Uterus (tissue), 4 donors: ENCODE measurements around the gene COLEC11. TPM values are rescaled to one million over a fixed set of nuclear protein-coding genes. Genes with fewer than 3 reads are reported as not detected.
"Not testable (repeated sequence)": the region's sequence is repeated elsewhere in the genome, so short reads cannot be mapped to it uniquely, and the experiment has no call there.

Experiments used
- DNase-seq, 2 donors: peaks; one replicate each; pipeline ENCODE4 v3.0.0-alpha.2; 2019 to 2020
- H3K27ac ChIP-seq, 2 donors: fragments of 200-600 bp; sonication (generic); 1 replicate in 1 of 2; 2 replicates in 1 of 2; pipeline ENCODE4 v1.5.1; 2016 to 2018
- H3K27me3 ChIP-seq, 2 donors: fragments of 200-600 bp; sonication (generic); one replicate each; pipeline ENCODE4 v1.5.1; 2018 to 2019; ENCODE audit warnings: control low read depth in 1 of 2
- H3K36me3 ChIP-seq, 2 donors: fragments of 200-600 bp; sonication (generic); one replicate each; pipeline ENCODE4 v1.5.1; 2019; ENCODE audit warnings: control low read depth in 1 of 2
- H3K4me1 ChIP-seq, 2 donors: fragments of 200-600 bp; sonication (generic); one replicate each; pipeline ENCODE4 v1.5.1; 2018 to 2019; ENCODE audit warnings: control low read depth in 1 of 2
- H3K4me3 ChIP-seq, 2 donors: fragments of 200-600 bp; sonication (generic); 1 replicate in 1 of 2; 2 replicates in 1 of 2; pipeline ENCODE4 v1.5.1; 2018 to 2019; ENCODE audit warnings: mild to moderate bottlenecking in 1 of 2
- H3K9me3 ChIP-seq, 2 donors: fragments of 200-600 bp; sonication (generic); one replicate each; pipeline ENCODE4 v1.5.1; 2019; ENCODE audit warnings: control low read depth in 1 of 2
- POLR2A ChIP-seq, 2 donors: fragments of 450-650 bp; IDR thresholded peaks; one replicate each; pipeline ENCODE4 v1.6.1; 2016; ENCODE audit warnings: antibody characterized with exemption in 2 of 2, mild to moderate bottlenecking in 1 of 2, moderate library complexity in 1 of 2
- intact Hi-C: fragments of 100-400 bp; cut with DNase I; formaldehyde crosslinking; loops from one replicate; pipeline ENCODE4 v1.15.1; 2023; ENCODE audit warnings: low total_unique reads
- total RNA-seq, 4 donors: library from RNA; depleted of rRNA in 3 of 4; stranded (reverse); fragments of >200 nt in 3 of 4; gene quantifications; one replicate each; pipeline versions ENCODE4 v1.1.0 to v1.2.4, GENCODE V29; 2014 to 2023
- TF ChIP-seq, protein P1 (sequence below), 4 experiments: fragments of 200-600 bp in 2 of 4; fragments of 450-650 bp in 2 of 4; sonication (generic) in 2 of 4; IDR thresholded peaks; one replicate each; pipeline ENCODE4 v1.5.1; 2016 to 2019; ENCODE audit warnings: antibody characterized with exemption in 4 of 4, mild to moderate bottlenecking in 2 of 4, moderate library complexity in 1 of 4
- donor health status: DM: yes; HTN: yes; CAD: no.

COLEC11 gene
- total RNA-seq, 4 donors from 2014 or later: 0.37 to 0.55 TPM; not detected in 2

DNA sequence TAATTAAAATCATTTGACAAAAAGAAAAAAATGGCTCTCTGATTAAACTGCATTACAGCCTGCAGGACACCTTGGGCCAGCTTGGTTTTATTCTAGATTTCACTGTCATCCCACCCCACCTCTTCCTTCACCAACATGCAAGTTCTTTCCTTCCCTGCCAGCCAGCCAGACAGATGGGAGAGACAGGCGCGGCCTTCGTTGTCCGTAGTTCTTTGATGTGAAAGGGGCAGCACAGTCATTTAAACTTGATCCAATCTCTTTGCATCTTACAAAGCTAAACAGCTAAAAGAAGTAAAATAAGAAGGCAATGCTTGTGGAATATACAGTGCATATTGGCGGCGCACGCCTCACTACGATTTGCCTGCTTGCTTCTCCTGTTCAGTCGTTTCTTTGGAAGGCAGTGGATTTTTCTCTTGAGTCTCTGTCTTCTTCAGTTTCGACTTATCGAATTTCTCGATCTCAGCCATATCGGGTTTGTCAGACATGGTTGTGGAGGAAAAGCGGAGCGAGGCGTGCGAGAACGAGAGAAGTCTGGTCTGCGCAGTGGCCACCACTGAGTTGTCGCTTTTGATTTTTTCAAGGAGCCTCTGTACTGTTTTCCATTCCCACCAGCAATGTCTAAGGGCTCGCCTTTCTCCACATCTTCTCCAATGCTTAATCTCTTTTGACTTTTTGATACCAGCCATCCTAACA, 22.4 kb downstream of the COLEC11 start:
- Histone ChIP-seq H3K27me3 (no peaks in the 10 kb centered on the region), H3K27ac (no peak overlapping the region), H3K9me3 (no peaks in the 10 kb centered on the region), H3K4me1 (no peaks in the 10 kb centered on the region), H3K4me3 (no peak overlapping the region), H3K36me3 (no peaks in the 10 kb centered on the region)
- TF ChIP-seq, protein P1, sequence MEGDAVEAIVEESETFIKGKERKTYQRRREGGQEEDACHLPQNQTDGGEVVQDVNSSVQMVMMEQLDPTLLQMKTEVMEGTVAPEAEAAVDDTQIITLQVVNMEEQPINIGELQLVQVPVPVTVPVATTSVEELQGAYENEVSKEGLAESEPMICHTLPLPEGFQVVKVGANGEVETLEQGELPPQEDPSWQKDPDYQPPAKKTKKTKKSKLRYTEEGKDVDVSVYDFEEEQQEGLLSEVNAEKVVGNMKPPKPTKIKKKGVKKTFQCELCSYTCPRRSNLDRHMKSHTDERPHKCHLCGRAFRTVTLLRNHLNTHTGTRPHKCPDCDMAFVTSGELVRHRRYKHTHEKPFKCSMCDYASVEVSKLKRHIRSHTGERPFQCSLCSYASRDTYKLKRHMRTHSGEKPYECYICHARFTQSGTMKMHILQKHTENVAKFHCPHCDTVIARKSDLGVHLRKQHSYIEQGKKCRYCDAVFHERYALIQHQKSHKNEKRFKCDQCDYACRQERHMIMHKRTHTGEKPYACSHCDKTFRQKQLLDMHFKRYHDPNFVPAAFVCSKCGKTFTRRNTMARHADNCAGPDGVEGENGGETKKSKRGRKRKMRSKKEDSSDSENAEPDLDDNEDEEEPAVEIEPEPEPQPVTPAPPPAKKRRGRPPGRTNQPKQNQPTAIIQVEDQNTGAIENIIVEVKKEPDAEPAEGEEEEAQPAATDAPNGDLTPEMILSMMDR (IDR thresholded peaks at IDR 0.05): no peak
- no peak for TF ChIP-seq POLR2A (IDR thresholded peaks at IDR 0.05)
- DNase-seq: no peak
- intact Hi-C loops: no loop called here

DNA sequence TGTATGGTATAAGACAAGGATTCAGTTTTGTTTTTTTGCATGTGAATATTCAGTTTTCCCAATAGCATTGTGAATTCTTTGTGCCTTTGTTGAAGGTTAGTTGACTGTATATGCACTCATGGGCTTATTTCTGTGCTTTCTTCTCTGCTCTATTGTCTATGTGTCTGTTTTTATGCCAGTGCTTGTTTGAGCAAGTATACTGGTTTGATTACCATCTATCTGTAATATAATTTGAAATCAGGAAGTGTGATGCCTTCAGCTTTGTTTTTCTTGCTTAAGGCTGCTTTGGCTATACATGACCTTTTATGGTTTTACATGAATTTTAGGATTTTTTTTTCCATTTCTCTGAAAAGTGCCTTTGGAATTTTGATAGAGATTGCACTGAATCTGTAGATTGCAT, 23.5 kb downstream of the COLEC11 start:
- intact Hi-C loops: no loop called here
- no peak for DNase-seq
- Histone ChIP-seq H3K27ac (no peak overlapping the region), H3K27me3 (no peaks in the 10 kb centered on the region), H3K4me3 (no peak overlapping the region), H3K4me1 (no peaks in the 10 kb centered on the region), H3K36me3 (no peaks in the 10 kb centered on the region), H3K9me3 (no peaks in the 10 kb centered on the region)
- TF ChIP-seq POLR2A (IDR thresholded peaks at IDR 0.05): no peak
- TF ChIP-seq, protein P1 (IDR thresholded peaks at IDR 0.05): no peak

DNA sequence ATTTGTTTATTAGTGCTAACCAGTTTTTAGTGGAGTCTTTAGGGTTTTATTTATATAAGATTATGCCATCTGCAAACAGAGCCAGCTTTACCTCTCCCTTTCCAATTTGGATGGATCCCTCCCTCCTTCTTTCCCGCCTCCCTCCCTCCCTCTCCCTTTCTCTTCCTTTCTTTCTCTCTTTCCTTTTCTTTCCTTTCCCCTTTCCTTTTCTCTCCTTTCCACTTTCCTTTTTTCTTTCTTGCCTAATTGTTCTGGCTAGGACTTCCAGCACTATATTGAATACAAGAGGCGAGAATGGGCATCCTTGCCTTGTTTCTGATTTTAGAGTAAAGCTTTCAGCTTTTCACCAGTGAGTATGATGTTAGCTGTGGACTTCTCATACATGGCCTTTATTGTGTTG, 24.1 kb downstream of the COLEC11 start:
- H3K4me1 ChIP-seq: no peaks in the 10 kb centered on the region
- no peaks in the 10 kb centered on the region for H3K36me3 ChIP-seq
- H3K27ac ChIP-seq: no peak overlapping the region
- peaks cover 0 to 2% of the 10 kb centered on the region in 2 donors for H3K9me3 ChIP-seq
- intact Hi-C loops: no loop called here
- H3K4me3 ChIP-seq: no peak overlapping the region
- H3K27me3 ChIP-seq: no peaks in the 10 kb centered on the region
- no peak for DNase-seq
- TF ChIP-seq, protein P1 (IDR thresholded peaks at IDR 0.05): no peak
- no peak for TF ChIP-seq POLR2A (IDR thresholded peaks at IDR 0.05)

DNA sequence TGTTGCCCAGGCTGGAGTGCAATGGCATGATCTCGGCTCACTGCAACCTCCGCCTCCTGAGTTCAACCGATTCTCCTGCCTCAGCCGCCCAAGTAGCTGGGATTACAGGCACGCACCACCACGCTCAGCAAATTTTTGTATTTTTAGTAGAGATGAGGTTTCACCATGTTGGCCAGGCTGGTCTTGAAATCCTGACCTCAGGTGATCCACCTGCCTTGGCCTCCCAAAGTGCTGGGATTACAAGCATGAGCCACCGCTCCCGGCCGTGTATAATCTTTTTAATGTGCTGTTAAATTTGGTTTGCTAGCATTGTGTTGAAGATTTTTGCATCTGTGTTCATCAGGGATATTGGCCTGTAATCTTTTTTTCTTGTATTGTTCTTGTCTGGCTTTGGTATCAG, 24.7 kb downstream of the COLEC11 start:
- H3K4me1 ChIP-seq, H3K4me3 ChIP-seq, H3K9me3 ChIP-seq, H3K27me3 ChIP-seq, H3K27ac ChIP-seq, intact Hi-C loops, DNase-seq, H3K36me3 ChIP-seq: not testable (repeated sequence)

DNA sequence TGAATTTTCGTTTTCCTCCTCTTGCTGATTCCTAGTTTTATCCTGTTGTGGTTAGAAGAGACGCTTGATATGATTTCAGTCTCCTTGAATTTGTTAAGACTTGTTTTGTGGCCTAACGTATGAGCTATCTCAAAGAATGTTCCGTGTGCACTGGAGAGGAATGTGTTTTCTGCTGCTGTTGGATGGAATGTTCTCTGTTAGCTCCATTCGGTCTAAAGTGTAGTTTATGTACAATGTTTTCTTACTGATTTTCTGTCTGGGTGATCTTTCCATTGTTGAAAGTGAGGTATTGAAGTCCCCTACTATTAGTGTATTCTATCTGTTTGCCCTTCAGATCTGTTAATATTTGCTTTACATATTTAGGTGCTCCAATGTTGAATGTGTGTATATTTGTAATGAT, 25.9 kb downstream of the COLEC11 start:
- Histone ChIP-seq H3K27ac (no peak overlapping the region), H3K36me3 (no peaks in the 10 kb centered on the region), H3K27me3 (no peaks in the 10 kb centered on the region), H3K9me3 (peaks cover 0 to 2% of the 10 kb centered on the region in 2 donors), H3K4me1 (no peaks in the 10 kb centered on the region), H3K4me3 (no peak overlapping the region)
- intact Hi-C loops: no loop called here
- no peak for TF ChIP-seq POLR2A (IDR thresholded peaks at IDR 0.05)
- TF ChIP-seq, protein P1 (IDR thresholded peaks at IDR 0.05): no peak
- no peak for DNase-seq

DNA sequence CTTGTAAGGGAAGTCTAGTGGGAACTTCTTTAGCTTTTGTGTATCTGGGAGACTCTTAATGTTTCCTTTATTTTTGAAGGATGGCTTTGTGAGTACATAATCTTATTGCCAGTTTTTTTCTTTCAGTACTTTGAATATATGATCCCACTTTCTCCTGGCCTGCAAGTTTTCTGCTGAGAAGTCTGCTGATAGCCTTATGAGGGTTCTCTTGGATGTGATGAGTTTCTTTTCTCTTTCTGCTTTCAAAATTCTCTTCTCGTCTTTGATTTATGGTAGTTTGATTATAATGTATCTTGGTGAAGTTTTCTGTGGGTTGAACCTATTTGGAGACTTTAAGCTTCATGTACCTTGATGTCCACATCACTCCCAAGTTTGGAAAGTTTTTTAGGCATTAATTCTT, 28.1 kb downstream of the COLEC11 start:
- TF ChIP-seq POLR2A (IDR thresholded peaks at IDR 0.05): no peak
- TF ChIP-seq, protein P1 (IDR thresholded peaks at IDR 0.05): no peak
- H3K4me1 ChIP-seq: no peaks in the 10 kb centered on the region
- no peaks in the 10 kb centered on the region for H3K36me3 ChIP-seq
- no peaks in the 10 kb centered on the region for H3K27me3 ChIP-seq
- H3K4me3 ChIP-seq: no peak overlapping the region
- intact Hi-C loops: no loop called here
- no peak overlapping the region for H3K27ac ChIP-seq
- H3K9me3 ChIP-seq: peaks cover 0 to 2% of the 10 kb centered on the region in 2 donors
- no peak for DNase-seq
